Common myeloid progenitor, CD34-positive (primary cell): ENCODE data around the gene PRKAR1B.

ENCODE experiments used
- CTCF ChIA-PET: fragments of 350-600 bp; sonication (Branson Sonifier 250); formaldehyde crosslinking; loops from one replicate; lab custom pipeline; 2021; ENCODE audit warnings: antibody characterized with exemption; lab: Charles Lee
- POLR2A ChIA-PET: fragments of 350-600 bp; sonication (Branson Sonifier 250); formaldehyde crosslinking; loops from one replicate; lab custom pipeline; 2021; ENCODE audit warnings: antibody characterized with exemption; lab: Charles Lee
- DNase-seq, 3 donors: peaks; one replicate each; pipeline versions ENCODE4 v3.0.0 to v3.0.0-alpha.2; 2013
- H3K27ac ChIP-seq, 2 experiments: 1 replicate in 1 of 2; 2 replicates in 1 of 2; pipeline ENCODE4 v1.7.0; 2013; ENCODE audit warnings: inconsistent platforms in 2 of 2, low read length in 2 of 2, mild to moderate bottlenecking in 2 of 2, low read depth in 1 of 2, moderate library complexity in 1 of 2; ENCODE audit not compliant: severe bottlenecking in 2 of 2, insufficient read depth in 1 of 2, poor library complexity in 1 of 2
- H3K27me3 ChIP-seq, 5 experiments: replicated peaks in 2 of 5; 1 replicate in 3 of 5; 2 replicates in 2 of 5; pipeline versions ENCODE4 v1.6.1 to v1.7.0; 2013; ENCODE audit warnings: low read length in 4 of 5, mild to moderate bottlenecking in 2 of 5, moderate library complexity in 2 of 5, inconsistent platforms in 1 of 5; ENCODE audit not compliant: insufficient read depth in 5 of 5, control insufficient read depth in 4 of 5
- H3K36me3 ChIP-seq, 4 experiments: 1 replicate in 2 of 4; 2 replicates in 2 of 4; pipeline versions ENCODE4 v1.6.1 to v1.7.0; 2013; ENCODE audit warnings: low read length in 3 of 4, control low read depth in 1 of 4, mild to moderate bottlenecking in 1 of 4; ENCODE audit not compliant: control insufficient read depth in 4 of 4, insufficient read depth in 4 of 4
- H3K4me1 ChIP-seq, 4 experiments: 1 replicate in 3 of 4; 2 replicates in 1 of 4; pipeline versions ENCODE4 v1.6.1 to v1.7.1; 2013; ENCODE audit warnings: low read length in 3 of 4, mild to moderate bottlenecking in 3 of 4, control low read depth in 1 of 4, inconsistent platforms in 1 of 4, moderate library complexity in 1 of 4; ENCODE audit not compliant: control insufficient read depth in 4 of 4, insufficient read depth in 4 of 4; ENCODE audit errors: control extremely low read depth in 1 of 4
- H3K4me3 ChIP-seq, 7 experiments: 1 replicate in 4 of 7; 2 replicates in 3 of 7; pipeline versions ENCODE4 v1.5.1 to v1.7.0; 2013; ENCODE audit warnings: mild to moderate bottlenecking in 7 of 7, low read length in 6 of 7, moderate library complexity in 6 of 7, inconsistent platforms in 2 of 7, low read depth in 2 of 7, control low read depth in 1 of 7; ENCODE audit not compliant: insufficient read depth in 4 of 7, control insufficient read depth in 1 of 7; ENCODE audit errors: extremely low read depth in 1 of 7
- H3K9me3 ChIP-seq, 5 experiments: 1 replicate in 4 of 5; 2 replicates in 1 of 5; pipeline versions ENCODE4 v1.6.1 to v1.7.1; 2013; ENCODE audit warnings: low read length in 4 of 5, mild to moderate bottlenecking in 2 of 5, inconsistent platforms in 1 of 5, low read depth in 1 of 5, moderate library complexity in 1 of 5; ENCODE audit not compliant: control insufficient read depth in 4 of 5, insufficient read depth in 2 of 5; ENCODE audit errors: control extremely low read depth in 1 of 5
- WGBS: methylation state at CpG from one replicate; pipeline ENCODE4 v1.1.5; 2013; ENCODE audit not compliant: insufficient coverage; 5-methylcytosine and 5-hydroxymethylcytosine counted together

The PRKAR1B gene

GRCh38 chr7:610531-611280 is 116.4 kb downstream of the PRKAR1B start:
- Histone ChIP-seq H3K4me3 (no peak overlapping the region), H3K27me3 (no peaks in the 10 kb centered on the region), H3K4me1 (peaks cover 0 to 55% (median 45%) of the 10 kb centered on the region in 4 experiments), H3K36me3 (peaks cover 0 to 5% (median 0%) of the 10 kb centered on the region in 4 experiments), H3K27ac (peak overlapping the region in 1 of 2 experiments; percentile 67), H3K9me3 (no peaks in the 10 kb centered on the region)
- 70% methylated on average over 18 of the region's 21 CpGs for WGBS
- ChIA-PET POLR2A (interaction anchor here (1.0 kb wide), 1 partner anchor 9 kb away, joined by 3 read pairs; no protein-coding TSS in a partner anchor), CTCF (interaction anchor here (0.6 to 1.9 kb wide), 2 partner anchors 8 to 20 kb away, joined by 3 to 5 read pairs; no protein-coding TSS in a partner anchor)
- DNase-seq: peak in 2 of 3 donors; percentile 71 to 79

DNA sequence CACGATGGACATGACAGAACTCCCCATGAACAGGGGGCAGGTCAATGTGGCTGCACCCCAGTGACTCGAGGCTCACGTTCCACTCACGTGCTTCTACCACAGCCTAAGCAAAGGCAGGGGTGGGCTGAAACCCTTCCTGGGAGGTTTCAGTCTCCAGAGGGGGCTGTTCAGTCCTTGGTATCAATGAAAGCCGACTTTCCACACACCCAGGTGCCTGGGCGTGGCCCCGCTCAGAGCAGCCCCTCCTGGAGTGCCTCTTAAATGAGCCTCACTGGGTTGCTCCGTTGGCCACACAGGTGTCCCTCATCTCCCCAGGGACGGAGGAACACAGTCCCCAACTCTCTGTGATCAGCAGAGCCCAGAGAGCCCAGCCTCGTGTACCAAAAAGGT is 116.9 kb downstream of the PRKAR1B start:
- Histone ChIP-seq H3K27me3 (no peaks in the 10 kb centered on the region), H3K27ac (peak overlapping the region in 1 of 2 experiments; percentile 67), H3K4me3 (no peak overlapping the region), H3K4me1 (peaks cover 0 to 60% (median 50%) of the 10 kb centered on the region in 4 experiments), H3K9me3 (no peaks in the 10 kb centered on the region), H3K36me3 (peaks cover 0 to 8% (median 0%) of the 10 kb centered on the region in 4 experiments)
- no peak for DNase-seq
- CTCF ChIA-PET: interaction anchor here (1.9 kb wide), 1 partner anchor 9 kb away, joined by 5 read pairs; no protein-coding TSS in a partner anchor
- POLR2A ChIA-PET: interaction anchor here (1.0 kb wide), 1 partner anchor 9 kb away, joined by 3 read pairs; no protein-coding TSS in a partner anchor
- 91% methylated on average over 10 of the region's 10 CpGs for WGBS

- H3K9me3 ChIP-seq: no peaks in the 10 kb centered on the region
- ChIA-PET POLR2A (interaction anchor here (0.5 kb wide), 1 partner anchor 11 kb away, joined by 3 read pairs; no protein-coding TSS in a partner anchor), CTCF (interaction anchor here (1.9 kb wide), 1 partner anchor 10 kb away, joined by 5 read pairs; no protein-coding TSS in a partner anchor)
- H3K36me3 ChIP-seq: peaks cover 0 to 13% (median 0%) of the 10 kb centered on the region in 4 experiments
- peaks cover 0 to 67% (median 57%) of the 10 kb centered on the region in 4 experiments for H3K4me1 ChIP-seq
- no peak overlapping the region for H3K4me3 ChIP-seq
- no peaks in the 10 kb centered on the region for H3K27me3 ChIP-seq
- no peak for DNase-seq
- H3K27ac ChIP-seq: no peak overlapping the region
- 67% methylated on average over 2 of the region's 7 CpGs for WGBS
Observed at GRCh38 chr7:609365-609764, 117.7 kb downstream of the PRKAR1B start.

DNA sequence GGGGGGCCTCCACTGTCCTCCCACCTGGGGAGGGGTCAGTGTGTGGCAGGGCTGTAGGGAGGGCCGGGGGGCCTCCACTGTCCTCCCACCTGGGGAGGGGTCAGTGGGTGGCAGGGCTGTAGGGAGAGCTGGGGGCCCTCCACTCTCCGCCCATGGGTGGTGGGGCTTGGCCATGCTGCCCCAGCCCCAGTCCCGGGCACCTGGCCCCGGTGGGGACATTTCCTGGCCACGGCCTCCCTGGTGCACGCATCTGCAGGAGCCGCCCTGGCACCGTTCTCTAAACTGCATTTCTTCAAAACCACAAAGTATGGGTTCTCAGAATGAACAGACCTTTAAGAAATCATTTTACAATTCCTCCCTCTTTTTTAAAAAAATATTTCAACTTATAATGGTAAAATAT is 118.1 kb downstream of the PRKAR1B start:
- Histone ChIP-seq H3K27ac (no peak overlapping the region), H3K4me1 (peaks cover 0 to 71% (median 61%) of the 10 kb centered on the region in 4 experiments), H3K27me3 (no peaks in the 10 kb centered on the region), H3K9me3 (no peaks in the 10 kb centered on the region), H3K4me3 (no peak overlapping the region), H3K36me3 (peaks cover 0 to 13% (median 0%) of the 10 kb centered on the region in 4 experiments)
- 18% methylated on average over 6 of the region's 8 CpGs for WGBS
- POLR2A ChIA-PET: interaction anchor here (0.5 kb wide), 1 partner anchor 11 kb away, joined by 3 read pairs; no protein-coding TSS in a partner anchor
- DNase-seq: peak in 1 of 3 donors; percentile 41
- CTCF ChIA-PET: no interaction called here

- Histone ChIP-seq H3K4me3 (no peak overlapping the region), H3K36me3 (peaks cover 0 to 13% (median 0%) of the 10 kb centered on the region in 4 experiments), H3K27me3 (no peaks in the 10 kb centered on the region), H3K27ac (no peak overlapping the region), H3K4me1 (peaks cover 0 to 71% (median 63%) of the 10 kb centered on the region in 4 experiments), H3K9me3 (no peaks in the 10 kb centered on the region)
- ChIA-PET POLR2A (no interaction called here), CTCF (no interaction called here)
- no peak for DNase-seq
- no CpG with 5 or more reads among the region's 2 CpGs for WGBS
Observed at GRCh38 chr7:608361-608760, 118.7 kb downstream of the PRKAR1B start.

GRCh38 chr7:607938-608337 is 119.1 kb downstream of the PRKAR1B start:
- WGBS: 92% methylated on average over 13 of the region's 13 CpGs
- H3K4me1 ChIP-seq: peaks cover 0 to 73% (median 67%) of the 10 kb centered on the region in 4 experiments
- ChIA-PET POLR2A (no interaction called here), CTCF (no interaction called here)
- H3K36me3 ChIP-seq: peaks cover 0 to 13% (median 0%) of the 10 kb centered on the region in 4 experiments
- no peak overlapping the region for H3K4me3 ChIP-seq
- no peak overlapping the region for H3K27ac ChIP-seq
- no peaks in the 10 kb centered on the region for H3K9me3 ChIP-seq
- H3K27me3 ChIP-seq: no peaks in the 10 kb centered on the region
- no peak for DNase-seq
